HG03520 (cell line): Measurements from ENCODE around the gene COL6A2.

Experiments used
- ATAC-seq: cut with Tn5 transposase; IDR thresholded peaks from one replicate; pipeline ENCODE4 v1.9.1; 2021; ENCODE audit warnings: mild to moderate bottlenecking, moderate library complexity; ENCODE audit not compliant: unreplicated experiment

Gene COL6A2

DNA sequence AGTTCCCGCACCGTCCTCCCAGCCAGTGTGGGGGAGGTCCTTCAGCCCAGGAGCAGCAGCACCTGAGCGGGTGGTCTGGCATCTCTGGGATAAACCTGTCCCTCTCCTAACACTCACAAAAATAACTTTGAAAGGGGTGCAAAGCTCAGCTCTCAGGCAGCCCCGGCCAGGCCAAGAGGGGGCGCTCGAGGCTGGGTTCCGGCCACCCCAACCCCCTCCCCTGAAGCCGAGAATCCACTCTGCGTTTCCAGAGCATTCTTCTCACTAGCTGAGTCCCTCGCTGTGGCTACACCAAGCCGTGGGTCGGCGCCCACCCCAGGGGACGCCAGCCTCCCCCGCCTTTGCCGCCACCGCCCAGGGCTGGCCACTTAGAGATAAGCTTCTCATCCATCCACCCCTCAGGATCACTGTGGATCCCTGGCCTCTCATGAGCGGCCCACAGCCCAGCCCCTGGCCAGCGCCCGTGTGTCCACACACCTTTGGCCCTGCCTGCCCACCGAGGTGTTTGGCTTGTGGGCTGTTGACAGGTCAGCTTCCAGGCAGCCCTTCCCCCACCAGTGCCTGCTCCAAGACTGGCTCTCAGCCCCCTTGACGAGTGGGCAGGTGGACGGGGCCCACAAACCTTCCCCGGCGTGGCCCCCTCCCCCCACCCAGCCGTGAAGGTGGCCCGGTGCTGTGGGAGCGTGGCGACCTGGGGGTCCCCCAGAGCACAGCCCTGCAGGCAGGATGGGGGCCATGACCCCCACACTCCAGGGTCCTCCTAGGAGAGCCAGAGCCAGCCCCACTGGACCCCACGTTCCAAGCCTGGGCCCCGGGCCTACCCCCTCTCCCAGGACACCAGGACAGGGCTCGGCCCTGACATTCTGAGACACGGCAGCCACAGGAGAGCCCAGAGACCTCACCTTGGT lies 55.6 kb downstream of the COL6A2 start:
- no peak for ATAC-seq

DNA sequence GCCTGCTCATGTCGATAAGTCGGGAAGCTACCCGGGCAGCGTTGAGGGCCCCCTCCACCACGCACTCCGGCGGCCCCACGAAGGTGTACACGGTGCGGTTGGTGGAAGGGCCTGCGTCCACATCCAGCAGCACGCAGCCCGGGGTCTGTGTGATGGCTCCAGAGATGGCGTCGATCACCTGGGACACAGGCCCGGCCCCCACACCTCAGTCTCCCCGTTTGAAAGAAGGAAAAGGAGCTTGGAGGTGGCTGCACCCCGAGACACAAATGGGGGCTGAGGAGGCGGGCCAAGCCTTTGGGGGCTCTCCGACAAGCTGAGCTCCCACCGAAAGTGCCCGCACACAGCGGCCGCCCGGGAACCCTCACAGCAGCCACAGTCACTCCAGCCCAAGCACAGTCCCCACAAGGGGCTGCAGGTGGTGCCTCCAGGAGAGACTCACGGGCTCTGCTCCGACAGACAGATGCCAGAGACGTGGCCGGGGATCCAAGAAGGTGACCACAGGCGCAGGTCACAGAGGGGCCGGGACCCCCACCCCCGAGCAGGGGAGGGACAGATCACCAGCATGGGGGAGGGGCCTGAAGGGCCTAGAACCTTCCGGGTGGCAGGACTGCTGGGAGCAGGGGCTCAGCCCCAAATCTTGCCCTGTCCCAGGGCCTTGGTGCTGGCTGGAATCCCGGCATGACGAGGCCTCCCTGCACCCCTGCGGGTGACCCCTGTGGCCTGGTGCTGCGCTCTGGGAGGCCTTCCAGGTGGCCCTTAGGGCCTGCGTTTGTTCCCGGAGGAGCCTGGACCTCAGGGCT lies 56.4 kb downstream of the COL6A2 start:
- ATAC-seq: no peak

DNA sequence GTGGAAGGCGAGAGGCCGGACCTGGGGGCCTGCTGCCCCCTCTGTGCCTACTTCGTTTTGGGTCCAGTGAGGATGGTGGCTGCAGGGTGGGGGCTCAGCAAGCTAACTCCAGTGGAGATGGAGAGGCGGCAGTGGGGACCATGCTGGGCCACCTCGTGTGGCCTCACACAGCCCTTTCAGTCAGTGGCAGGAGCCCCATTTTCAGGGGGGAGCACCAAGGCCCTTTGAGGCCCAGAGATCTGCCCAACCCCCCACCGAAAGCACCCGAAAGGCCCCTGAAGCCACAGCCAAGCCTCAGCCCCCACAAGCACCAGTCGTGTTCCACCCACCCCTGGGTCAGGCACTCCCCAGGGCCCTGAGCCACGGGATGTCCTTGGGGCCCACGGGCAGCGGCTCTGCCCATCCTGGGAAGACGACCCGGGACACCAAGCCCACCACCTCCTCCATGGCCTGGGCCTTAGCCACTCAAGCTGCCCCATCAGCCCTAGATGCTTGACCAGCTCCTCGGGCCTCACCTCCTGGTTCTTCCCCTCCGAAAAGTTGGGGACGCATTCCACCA lies 57.1 kb downstream of the COL6A2 start:
- no peak for ATAC-seq

DNA sequence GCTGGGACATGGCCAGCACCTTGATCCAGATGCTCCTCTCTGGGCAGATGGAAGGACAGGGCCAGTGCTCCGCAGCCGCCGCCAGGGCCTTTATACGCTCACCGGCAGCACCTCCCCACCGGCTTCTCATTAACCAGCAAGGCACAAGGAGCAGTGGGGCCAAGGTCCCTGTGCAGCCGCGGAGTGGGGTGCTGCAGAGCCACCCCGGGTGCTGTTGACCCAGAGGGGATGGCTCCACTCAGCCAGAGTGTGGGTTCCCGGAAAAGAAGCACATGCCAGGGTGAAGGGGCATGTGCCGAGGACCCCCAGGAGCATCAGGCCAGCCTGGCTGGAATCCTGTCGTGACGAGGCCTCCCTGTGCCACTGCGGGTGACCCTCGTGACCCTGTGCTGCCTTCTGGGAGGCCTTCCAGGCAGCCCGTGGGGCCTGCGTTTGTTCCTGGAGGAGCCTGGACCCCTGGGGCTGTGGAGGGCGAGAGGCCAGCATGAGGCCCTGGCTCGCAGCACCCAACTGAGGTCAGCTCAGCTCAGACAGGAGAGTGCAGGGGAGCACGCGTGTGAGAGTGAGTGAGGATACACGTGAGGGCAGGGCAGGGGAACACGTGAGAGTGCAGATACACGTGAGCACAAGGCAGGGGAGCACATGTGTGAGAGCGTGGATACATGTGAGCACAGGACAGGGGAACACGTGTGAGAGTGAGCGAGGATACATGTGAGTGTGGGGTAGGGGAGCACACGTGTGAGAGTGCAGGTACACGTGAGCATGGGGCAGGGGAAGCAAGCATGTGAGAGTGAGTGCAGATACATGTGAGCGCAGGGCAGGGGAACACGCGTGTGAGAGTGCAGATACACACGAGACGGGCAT lies 57.8 kb downstream of the COL6A2 start, which contains the start of gene FTCD:
Gene FTCD, minus strand, starts transcription at position 66 of the 864 bp plus-strand sequence. Its CDS starts 56 bp downstream, at position 10.
- no peak for ATAC-seq

DNA sequence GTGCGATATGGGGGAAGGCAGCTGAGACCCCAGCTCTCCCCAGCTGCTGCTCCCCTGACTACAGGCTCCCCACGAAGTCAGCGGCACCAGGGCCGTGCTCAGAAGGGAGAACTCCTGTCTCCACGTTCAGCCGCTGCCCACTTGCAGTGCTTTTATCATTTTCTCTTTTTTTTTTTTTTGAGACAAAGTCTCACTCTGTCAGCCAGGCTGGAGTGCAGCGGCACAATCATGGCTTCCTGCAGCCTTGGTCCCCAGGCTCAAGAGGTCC lies 58.4 kb downstream of the COL6A2 start:
- no peak for ATAC-seq

DNA sequence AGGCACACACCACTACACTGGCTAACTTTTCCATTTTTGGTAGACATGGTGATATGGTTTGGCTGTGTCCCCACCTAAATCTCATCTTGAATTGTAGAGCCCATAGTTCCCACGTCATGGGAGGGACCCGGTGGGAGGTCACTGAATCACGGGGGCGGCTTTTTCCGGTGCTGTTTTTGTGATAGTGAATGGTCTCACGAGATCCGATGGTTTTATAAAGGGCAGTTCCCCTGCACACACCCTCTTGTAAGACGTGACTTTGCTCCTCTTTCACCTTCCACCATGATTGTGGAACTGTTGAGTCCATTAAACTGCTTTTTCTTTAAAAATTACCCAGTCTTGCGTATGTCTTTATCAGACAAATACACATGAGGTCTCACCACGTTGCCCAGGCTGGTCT lies 58.8 kb downstream of the COL6A2 start:
- ATAC-seq: no peak

DNA sequence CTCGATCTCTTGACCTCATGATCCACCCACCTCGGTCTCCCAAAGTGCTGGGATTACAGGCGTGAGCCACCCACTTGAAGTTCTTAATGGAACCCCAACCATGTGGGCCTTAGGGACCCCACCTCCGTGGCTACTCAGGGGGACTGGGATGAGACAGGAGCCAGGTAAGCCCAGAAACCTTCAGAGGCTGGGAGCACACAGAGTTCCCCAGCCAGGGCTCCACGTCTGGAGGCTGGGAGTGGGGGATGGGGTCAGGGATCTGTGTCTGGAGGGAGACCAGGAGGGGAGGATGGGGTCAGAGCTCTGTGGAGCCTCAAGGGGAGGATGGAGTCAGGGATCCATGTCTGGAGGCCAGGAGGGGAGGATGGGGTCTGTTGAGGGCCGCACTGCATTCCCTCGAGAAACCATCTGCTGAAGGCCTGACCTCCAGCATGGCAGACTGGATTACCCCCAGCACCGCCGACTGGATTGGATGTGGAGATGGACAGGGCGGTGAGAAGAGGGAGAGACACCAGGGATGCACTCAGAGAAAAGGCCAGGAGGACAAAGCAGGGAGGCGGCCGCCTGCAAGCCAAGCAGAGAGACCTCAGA lies 59.6 kb downstream of the COL6A2 start:
- ATAC-seq: no peak

DNA sequence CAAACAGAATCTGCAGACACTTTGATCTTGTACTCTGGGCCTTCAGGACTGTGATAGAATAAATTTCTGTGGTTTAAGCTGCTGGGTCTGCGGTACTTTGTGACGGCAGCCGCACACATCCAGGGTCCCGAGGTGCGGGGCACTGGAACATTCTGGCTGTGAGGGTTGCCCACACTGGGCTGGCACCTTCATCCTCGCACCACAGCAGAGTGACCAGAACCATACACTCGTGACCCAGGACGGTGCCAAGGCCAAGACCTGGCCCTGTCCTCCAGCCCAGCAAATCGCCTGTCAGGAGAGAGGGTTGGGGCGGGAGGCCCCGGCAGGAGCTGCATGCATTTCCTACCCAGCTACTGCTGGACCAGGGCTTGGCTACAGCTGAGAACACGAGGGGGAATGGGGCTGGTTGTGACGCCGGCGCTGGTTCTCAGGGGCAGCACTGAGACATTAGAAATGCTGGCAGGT lies 60.1 kb downstream of the COL6A2 start:
- ATAC-seq: no peak

DNA sequence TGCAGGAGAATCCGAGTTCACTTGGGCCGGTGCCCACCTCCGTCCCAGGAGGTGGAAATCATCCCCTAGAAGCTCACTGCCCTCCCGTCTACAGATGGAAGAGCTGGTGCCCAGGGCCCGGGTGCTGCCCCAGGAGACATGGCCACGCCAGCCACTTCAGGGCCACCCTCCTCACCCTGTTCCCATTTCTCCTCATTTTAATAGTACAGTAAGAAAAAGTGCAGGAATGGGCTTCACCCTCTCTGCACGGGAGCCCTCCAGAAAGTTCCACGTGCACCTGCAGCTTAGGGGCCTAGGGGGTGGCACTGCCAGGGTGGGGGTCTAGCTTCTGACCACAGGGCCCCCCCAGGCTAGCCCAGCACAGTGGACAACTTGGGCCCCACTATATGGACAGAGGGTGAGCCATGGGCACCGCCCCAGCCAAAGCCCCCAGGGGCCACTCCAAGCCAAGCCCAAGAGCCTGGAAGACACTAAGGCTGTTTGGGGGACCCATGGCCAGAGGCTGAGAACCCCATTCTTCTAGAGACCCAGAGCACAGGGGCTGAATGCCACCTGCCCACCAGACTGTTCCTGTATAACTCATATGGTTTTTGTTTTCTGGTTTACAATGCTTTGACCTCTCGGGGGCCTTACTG lies 60.9 kb downstream of the COL6A2 start:
- no peak for ATAC-seq

DNA sequence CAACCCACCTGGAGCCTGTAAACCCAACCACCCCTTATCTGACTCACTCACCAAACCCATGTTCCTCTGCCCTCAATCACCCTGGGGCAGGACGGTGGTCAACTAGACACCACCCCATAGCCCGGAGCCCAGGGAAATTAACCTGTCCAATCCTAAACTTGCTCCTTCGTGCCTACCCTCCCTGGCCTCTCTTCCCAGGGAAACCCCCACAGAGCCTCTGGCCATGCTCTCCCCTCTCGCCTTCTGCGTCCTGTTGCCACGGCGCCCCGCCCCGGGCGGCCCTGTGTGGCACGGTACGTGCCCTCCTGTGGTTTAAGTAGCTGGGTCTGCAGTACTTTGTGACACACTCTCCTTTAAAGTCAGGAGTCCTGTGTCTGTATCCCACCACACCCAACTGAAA lies 61.5 kb downstream of the COL6A2 start:
- no peak for ATAC-seq

DNA sequence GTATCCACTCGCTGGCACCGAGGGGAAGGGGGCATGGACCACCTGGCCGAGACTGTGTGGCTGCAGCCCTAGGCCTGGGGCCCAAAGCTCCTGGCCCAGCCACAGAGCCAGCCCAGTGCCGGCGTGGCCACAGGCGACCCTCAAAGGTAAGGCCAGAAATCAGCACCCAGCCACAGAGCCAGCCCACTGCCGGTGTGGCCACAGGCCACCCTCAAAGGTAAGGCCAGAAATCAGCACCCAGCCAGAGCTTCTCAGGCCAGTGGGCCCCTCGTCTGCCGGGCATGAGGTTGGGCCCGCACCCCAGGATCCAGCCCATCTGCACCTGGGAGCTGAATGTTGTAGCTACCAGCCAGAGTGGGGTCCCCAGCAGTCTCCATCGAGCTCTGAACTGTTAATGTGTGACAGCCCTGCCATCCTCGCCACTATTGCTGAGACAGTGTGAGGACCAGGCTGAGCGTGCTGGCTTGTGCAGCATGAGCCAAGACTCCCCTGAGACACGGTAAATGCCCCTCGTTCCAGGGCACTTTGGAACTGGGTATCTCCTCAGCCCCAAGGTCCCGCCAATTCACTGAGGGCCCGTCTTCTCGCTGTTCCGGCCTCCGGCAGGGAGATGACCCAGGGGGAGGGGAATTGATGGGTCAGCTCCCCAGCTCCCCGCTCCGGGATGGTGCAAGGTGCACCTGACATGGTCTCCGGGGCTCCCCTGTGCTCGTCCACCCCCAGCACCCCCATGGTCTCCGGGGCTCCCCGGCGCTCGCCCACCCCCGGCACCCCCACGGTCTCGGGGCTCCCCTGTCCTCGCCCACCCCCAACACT lies 62.1 kb downstream of the COL6A2 start:
- ATAC-seq: no peak

DNA sequence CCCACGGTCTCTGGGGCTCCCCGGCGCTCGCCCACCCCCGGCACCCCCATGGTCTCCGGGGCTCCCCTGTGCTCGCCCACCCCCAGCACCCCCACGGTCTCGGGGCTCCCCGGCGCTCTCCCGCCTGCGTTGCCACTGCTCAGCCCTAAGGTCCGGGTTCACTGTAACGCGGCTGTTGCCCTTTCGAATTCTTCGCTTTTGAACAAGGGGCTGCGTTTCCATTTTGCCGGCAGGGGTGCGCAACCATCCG lies 62.7 kb downstream of the COL6A2 start:
- no peak for ATAC-seq

DNA sequence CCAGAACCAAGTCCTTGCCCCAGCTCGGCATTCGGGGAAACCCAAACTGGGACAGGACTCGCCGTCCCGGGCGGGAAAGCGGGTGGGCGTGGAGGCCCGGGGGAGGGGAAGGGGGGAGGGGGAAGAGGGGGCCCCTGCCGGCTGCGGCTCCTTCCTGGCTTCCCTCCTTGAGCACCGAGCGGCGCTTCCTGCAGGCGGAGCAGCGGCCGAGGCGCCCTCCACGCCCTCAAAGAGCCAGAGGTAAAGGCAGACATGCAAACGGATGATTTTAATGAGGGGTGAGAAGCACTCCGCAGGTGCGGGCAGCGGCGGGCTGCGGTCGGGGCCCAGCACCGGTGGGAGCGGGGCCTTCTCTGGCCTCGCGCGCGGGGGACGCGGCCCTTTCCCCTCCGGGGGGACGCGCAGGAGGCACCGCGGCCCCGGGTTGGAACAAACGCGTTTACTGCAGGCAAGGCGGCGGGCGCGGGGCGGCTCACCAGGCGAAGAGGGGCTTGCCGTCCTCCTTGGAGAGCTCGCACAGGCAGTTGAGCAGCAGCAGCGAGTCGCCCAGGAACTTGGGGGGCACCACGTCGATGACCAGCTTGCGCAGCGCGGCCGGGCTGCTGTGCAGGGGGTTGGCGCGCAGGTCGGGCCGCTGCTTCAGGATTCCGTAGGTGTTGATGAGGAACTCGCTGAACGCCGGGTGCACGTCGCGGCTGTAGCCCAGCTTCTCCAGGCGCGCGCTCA lies 63.2 kb downstream of the COL6A2 start:
- ATAC-seq: no peak

DNA sequence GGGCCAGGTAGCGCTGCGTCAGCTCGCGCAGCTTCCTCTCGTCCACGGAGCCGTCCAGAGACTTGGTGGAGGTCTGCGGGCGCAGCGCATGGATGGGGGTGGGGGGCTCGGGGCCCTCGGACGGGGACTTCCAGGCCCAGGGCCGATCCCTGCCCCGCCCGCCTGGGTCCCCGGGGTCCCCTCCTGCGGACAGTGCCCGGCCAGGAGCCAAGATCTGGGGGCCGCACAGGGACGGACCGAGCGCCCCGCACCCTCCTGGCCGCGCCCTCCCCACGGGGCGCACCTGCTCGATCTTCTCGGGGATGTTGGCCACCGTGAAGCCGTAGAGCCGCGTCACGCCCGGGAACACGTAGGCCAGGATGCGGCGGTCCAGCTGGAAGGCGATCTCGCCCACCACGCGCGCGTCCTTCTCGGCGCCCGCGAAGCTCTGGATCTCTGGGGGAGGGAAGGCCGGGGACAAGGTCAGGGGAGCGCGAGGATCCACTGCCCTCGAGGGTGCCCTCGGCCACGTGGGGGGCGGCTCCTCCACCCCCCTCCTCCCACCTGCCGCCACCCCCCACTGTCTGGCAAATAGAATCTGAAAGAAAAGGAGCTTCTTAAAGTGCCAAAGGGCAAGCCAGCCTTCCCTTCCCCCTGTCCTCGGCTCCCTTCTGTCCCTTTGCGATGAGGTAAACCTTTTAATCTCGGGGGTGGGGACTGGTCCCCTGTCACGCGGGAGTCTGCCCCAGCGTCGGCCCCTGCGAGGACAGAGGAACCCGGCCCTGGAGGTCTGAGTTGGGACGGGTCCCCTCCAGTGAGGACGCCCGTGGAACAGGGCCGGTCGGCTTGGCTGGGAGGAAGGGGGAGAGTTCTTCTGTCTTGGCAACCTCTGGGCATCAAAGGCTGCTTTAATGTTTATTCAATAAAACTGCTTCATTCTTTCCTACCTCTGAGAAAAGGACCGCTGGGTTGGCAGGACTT lies 64.0 kb downstream of the COL6A2 start:
- ATAC-seq: no peak

DNA sequence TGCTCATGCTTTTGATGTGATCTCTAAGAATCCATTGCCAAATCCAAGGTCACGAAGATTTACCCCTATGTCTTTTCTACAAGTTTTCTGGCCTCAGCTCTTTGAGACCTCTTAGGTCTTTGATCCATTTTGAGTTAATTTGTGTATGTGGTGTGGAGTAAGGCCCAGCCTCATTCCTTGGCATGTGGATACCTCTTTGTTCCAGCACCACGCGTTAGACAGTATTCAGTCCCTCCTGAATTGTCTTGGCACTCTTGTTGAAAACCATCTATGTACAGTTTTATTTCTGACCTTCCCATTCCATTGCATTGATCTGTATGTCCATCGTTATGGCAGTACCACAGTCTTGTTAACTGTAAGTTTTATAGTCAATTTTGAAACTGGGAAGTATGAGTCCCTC lies 65.5 kb downstream of the COL6A2 start:
- ATAC-seq: no peak

DNA sequence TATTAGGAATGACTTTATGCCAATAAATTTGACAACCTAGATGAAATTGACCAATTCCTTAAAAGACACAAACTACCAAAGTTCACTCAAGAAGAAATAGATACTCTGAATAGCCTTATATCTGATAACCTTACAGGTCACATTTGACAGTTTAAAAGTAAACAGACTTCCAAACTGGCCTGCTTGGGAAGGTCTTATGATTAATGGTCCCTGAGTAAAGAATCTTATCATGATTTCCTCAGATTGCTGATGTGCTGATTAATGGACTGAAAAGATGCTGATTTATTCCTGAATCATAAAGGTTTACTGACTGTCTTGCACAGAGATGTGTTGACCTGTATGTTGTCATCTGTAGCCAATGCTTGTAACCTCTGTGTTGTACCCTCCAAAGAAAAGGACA lies 67.2 kb downstream of the COL6A2 start:
- ATAC-seq: no peak

DNA sequence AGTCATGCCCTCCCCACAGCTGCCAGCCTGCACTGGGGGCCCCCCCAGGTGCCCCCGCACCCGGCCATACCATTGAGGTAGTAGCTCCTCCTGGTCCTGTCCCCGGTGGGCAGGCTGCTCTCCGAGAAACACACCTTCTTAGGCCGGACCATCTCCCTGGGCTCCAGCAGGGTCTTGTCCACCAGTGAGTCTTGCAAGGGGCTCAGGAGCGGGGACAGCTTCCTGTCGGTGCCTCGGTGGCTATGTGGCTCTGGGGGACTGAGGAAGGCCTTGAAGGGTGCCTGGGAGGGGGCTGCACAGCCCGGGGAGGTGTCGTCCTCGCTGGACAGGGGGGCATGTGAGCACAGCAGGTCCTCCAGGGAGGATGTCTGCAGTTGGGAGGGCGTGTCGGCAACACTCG lies 70.3 kb downstream of the COL6A2 start:
- no peak for ATAC-seq
